HepG2 (cell line): ENCODE measurements around the gene CLMP. TPM values are rescaled to one million over a fixed set of nuclear protein-coding genes. Genes with fewer than 3 reads are reported as not detected.

Experiments used
- ATAC-seq: fragments of 200-7000 bp; cut with Tn5 transposase; 3 replicates; pipeline ENCODE4 v1.9.1; 2020; ENCODE audit warnings: mild to moderate bottlenecking, moderate library complexity
- BruUV-seq: library from RNA; stranded (reverse); fragments of 400-500 nt; replicated peaks from 2 replicates; lab custom pipeline; 2021; lab: Mats Ljungman, UMichigan
- CTCF ChIA-PET: fragments of 300-600 bp; formaldehyde crosslinking; extraction: SDS; loops from one replicate; lab custom pipeline; 2021; ENCODE audit warnings: low total read pairs, inconsistent platforms, low intra/inter-chr PET ratio; lab: Yijun Ruan, JAX
- POLR2A ChIA-PET: fragments of 350-600 bp; sonication (Branson Sonifier 250); formaldehyde crosslinking; loops from one replicate; lab custom pipeline; 2020; ENCODE audit warnings: antibody characterized with exemption, inconsistent platforms; lab: Yijun Ruan, JAX
- DNase-seq: peaks from one replicate; pipeline ENCODE4 v3.0.0-alpha.2; 2015; ENCODE audit warnings: low spot score
- FAIRE-seq: peaks from 3 replicates; lab custom pipeline; 2011; peaks lifted over from hg19 to GRCh38; lab: Jason Lieb, UNC
- H2AFZ ChIP-seq: one replicate; pipeline ENCODE4 v1.6.1; 2011; ENCODE audit warnings: low read length, inconsistent platforms
- H3K27ac ChIP-seq: fragments of 300-600 bp; 3 replicates; pipeline ENCODE4 v1.8.0; 2011; ENCODE audit warnings: mixed run types, mild to moderate bottlenecking, mixed read lengths, low read length, inconsistent platforms; ENCODE audit not compliant: insufficient read depth; ENCODE audit errors: extremely low read length
- H3K27me3 ChIP-seq, 2 experiments: fragments of 200-600 bp in 1 of 2; 2 replicates in 1 of 2; 3 replicates in 1 of 2; pipeline versions ENCODE4 v1.6.0 to v1.8.0; 2011; ENCODE audit warnings: low read length in 2 of 2, mild to moderate bottlenecking in 2 of 2, moderate library complexity in 2 of 2, inconsistent platforms in 1 of 2; ENCODE audit not compliant: insufficient read depth in 2 of 2, control insufficient read depth in 1 of 2
- H3K36me3 ChIP-seq, 2 experiments: fragments of 200-600 bp in 1 of 2; replicated peaks in 1 of 2; 2 replicates in 1 of 2; 3 replicates in 1 of 2; pipeline versions ENCODE4 v1.5.1 to v1.8.0; 2011; ENCODE audit warnings: low read length in 2 of 2, inconsistent platforms in 1 of 2; ENCODE audit not compliant: insufficient read depth in 2 of 2, control insufficient read depth in 1 of 2
- H3K4me1 ChIP-seq: 2 replicates; pipeline ENCODE4 v1.5.1; 2012; ENCODE audit warnings: low read length, inconsistent platforms; ENCODE audit not compliant: insufficient read depth
- H3K4me2 ChIP-seq: 2 replicates; pipeline ENCODE4 v1.6.0; 2011; ENCODE audit warnings: low read depth, low read length, inconsistent platforms
- H3K4me3 ChIP-seq, 3 experiments: fragments of 200-600 bp in 1 of 3; sonication (generic), shearing (Covaris generic) in 1 of 3; replicated peaks in 1 of 3; 2 replicates each; pipeline ENCODE4 v1.5.1; 2011 to 2016; ENCODE audit warnings: low read length in 3 of 3, inconsistent platforms in 2 of 3, low read depth in 2 of 3, mild to moderate bottlenecking in 2 of 3, control low read depth in 1 of 3, mixed read lengths in 1 of 3; ENCODE audit not compliant: insufficient read depth in 1 of 3
- H3K79me2 ChIP-seq: one replicate; pipeline ENCODE4 v1.6.1; 2011; ENCODE audit warnings: low read length, inconsistent platforms; ENCODE audit not compliant: insufficient read depth
- H3K9ac ChIP-seq: 2 replicates; pipeline ENCODE4 v1.6.0; 2011; ENCODE audit warnings: mild to moderate bottlenecking, low read depth, low read length, inconsistent platforms; ENCODE audit not compliant: insufficient read depth
- H3K9me3 ChIP-seq: 2 replicates; pipeline ENCODE4 v1.5.1; 2012; ENCODE audit warnings: mild to moderate bottlenecking, low read length
- H4K20me1 ChIP-seq: 2 replicates; pipeline ENCODE4 v1.6.0; 2011; ENCODE audit warnings: inconsistent platforms, mild to moderate bottlenecking, low read length, moderate library complexity; ENCODE audit not compliant: insufficient read depth
- BRCA1 ChIP-seq: sonication (generic); formaldehyde crosslinking; IDR thresholded peaks from 2 replicates; pipeline ENCODE4 v1.4.0; 2020; ENCODE audit warnings: missing genetic modification reagents
- CEBPB ChIP-seq: IDR thresholded peaks from 2 replicates; pipeline ENCODE4 v1.6.1; 2011; ENCODE audit warnings: low read depth, low read length, improper control_type of control experiment, borderline replicate concordance
- FOXC1 ChIP-seq: sonication (generic); formaldehyde crosslinking; IDR thresholded peaks from 2 replicates; pipeline ENCODE4 v1.8.0; 2022; ENCODE audit warnings: mild to moderate bottlenecking, missing genetic modification reagents, borderline replicate concordance
- ZBTB42 ChIP-seq: sonication (generic); formaldehyde crosslinking; IDR thresholded peaks from 2 replicates; pipeline ENCODE4 v1.5.0; 2020; ENCODE audit warnings: mild to moderate bottlenecking, missing genetic modification reagents
- ZMYM3 ChIP-seq: sonication (generic); formaldehyde crosslinking; IDR thresholded peaks from 2 replicates; pipeline ENCODE4 v1.5.1; 2020; ENCODE audit warnings: mild to moderate bottlenecking, missing genetic modification reagents
- ZNF121 ChIP-seq: sonication (generic); formaldehyde crosslinking; IDR thresholded peaks from 2 replicates; pipeline ENCODE4 v1.5.0; 2020; ENCODE audit warnings: mild to moderate bottlenecking, missing genetic modification reagents
- ZNF260 ChIP-seq: sonication (generic); formaldehyde crosslinking; IDR thresholded peaks from 2 replicates; pipeline ENCODE4 v1.4.0; 2020; ENCODE audit warnings: missing genetic modification reagents, low read depth, mild to moderate bottlenecking, borderline replicate concordance
- ZNF333 ChIP-seq: sonication (generic); formaldehyde crosslinking; IDR thresholded peaks from 2 replicates; pipeline ENCODE4 v1.4.0; 2020; ENCODE audit warnings: mild to moderate bottlenecking, missing genetic modification reagents, borderline replicate concordance
- ZNF446 ChIP-seq: sonication (generic); formaldehyde crosslinking; IDR thresholded peaks from 2 replicates; pipeline ENCODE4 v1.5.0; 2020; ENCODE audit warnings: mild to moderate bottlenecking, missing genetic modification reagents
- ZNF574 ChIP-seq: sonication (generic); formaldehyde crosslinking; IDR thresholded peaks from 2 replicates; pipeline ENCODE4 v1.4.0; 2020; ENCODE audit warnings: missing genetic modification reagents
- ZNF639 ChIP-seq: conservative IDR thresholded peaks from 2 replicates; pipeline ENCODE4 v1.6.1; 2018; ENCODE audit warnings: missing genetic modification reagents
- WGBS: methylation state at CpG from one replicate; pipeline ENCODE4 v1.1.6; 2017; ENCODE audit warnings: low lambda C conversion rate; 5-methylcytosine and 5-hydroxymethylcytosine counted together
- in situ Hi-C: cut with HindIII; loops from 2 replicates; pipeline ENCODE4 v1.10.0; 2017; ENCODE audit warnings: low pct_unique_long_range_greater_than_20kb; ENCODE audit not compliant: extremely low pct_ligation_motif_present
- intact Hi-C: fragments of 100-400 bp; cut with micrococcal nuclease; formaldehyde crosslinking; loops from one replicate; pipeline ENCODE4 v1.10.0; 2022; ENCODE audit not compliant: unreplicated experiment
- polyA plus RNA-seq, 8 experiments: library from polyadenylated mRNA; depleted of rRNA in 3 of 8; stranded (reverse) in 7 of 8; unstranded in 1 of 8; fragments of >200 nt; fragmentation: Illumina TruSeq in 4 of 8; extraction: Trizol in 4 of 8; gene quantifications; 2 replicates each; pipeline versions ENCODE4 v1.2.1 to v1.2.3, GENCODE V29; 2011 to 2016; ENCODE audit warnings: low read depth in 4 of 8, missing spikeins in 1 of 8, mixed read lengths in 1 of 8; ENCODE audit not compliant: insufficient read depth in 1 of 8
- total RNA-seq, 5 experiments: library from RNA; depleted of rRNA; stranded (reverse); fragments of >200 nt; fragmentation: Illumina TruSeq; extraction: Trizol; gene quantifications; 2 replicates each; pipeline ENCODE4 v1.2.3, GENCODE V29; 2016; ENCODE audit warnings: low read depth in 1 of 5
- TF ChIP-seq, protein P1 (sequence below): sonication (generic); formaldehyde crosslinking; IDR thresholded peaks from 2 replicates; pipeline ENCODE4 v1.4.0; 2020; ENCODE audit warnings: missing genetic modification reagents, borderline replicate concordance

CLMP gene
- total and polyA plus RNA-seq, 2 of the 13 experiments (the other 11 are each of a cell fraction or from before 2014, with no cell fraction given), result not detected

- H3K36me3 ChIP-seq, result no peaks in the 10 kb centered on the region
- no peak overlapping the region for H3K27ac ChIP-seq
- ATAC-seq, result no peak
- intact Hi-C loops (no loop called here), in situ Hi-C loops (no loop called here)
- ChIA-PET CTCF (no interaction called here), POLR2A (no interaction called here)
- no peak for DNase-seq
- H3K27me3 ChIP-seq, result peaks cover 1 to 15% of the 10 kb centered on the region in 2 experiments; a peak in 4 of 5 replicates
- no peaks in the 10 kb centered on the region for H4K20me1 ChIP-seq
- H2AFZ ChIP-seq, result no peak overlapping the region
- H3K4me2 ChIP-seq, result no peak overlapping the region
- no peak overlapping the region for H3K9ac ChIP-seq
- H3K9me3 ChIP-seq, result no peaks in the 10 kb centered on the region
- no peak overlapping the region for H3K4me3 ChIP-seq
- H3K79me2 ChIP-seq, result no peaks in the 10 kb centered on the region
- FAIRE-seq, result no peak
- no TSS peak for BruUV-seq
- 17% methylated on average over 3 of the region's 3 CpGs for WGBS
- TF ChIP-seq ZBTB42 (CRISPR knock-in tag) (no peak), FOXC1 (CRISPR knock-in tag) (no peak), ZNF574 (no peak), ZNF121 (CRISPR knock-in tag) (no peak), ZNF639 (no peak), CEBPB (no peak), BRCA1 (no peak), ZNF333 (CRISPR knock-in tag) (no peak), ZNF260 (CRISPR knock-in tag) (no peak), ZNF446 (CRISPR knock-in tag) (no peak), ZMYM3 (CRISPR knock-in tag) (no peak)
- TF ChIP-seq, protein P1, sequence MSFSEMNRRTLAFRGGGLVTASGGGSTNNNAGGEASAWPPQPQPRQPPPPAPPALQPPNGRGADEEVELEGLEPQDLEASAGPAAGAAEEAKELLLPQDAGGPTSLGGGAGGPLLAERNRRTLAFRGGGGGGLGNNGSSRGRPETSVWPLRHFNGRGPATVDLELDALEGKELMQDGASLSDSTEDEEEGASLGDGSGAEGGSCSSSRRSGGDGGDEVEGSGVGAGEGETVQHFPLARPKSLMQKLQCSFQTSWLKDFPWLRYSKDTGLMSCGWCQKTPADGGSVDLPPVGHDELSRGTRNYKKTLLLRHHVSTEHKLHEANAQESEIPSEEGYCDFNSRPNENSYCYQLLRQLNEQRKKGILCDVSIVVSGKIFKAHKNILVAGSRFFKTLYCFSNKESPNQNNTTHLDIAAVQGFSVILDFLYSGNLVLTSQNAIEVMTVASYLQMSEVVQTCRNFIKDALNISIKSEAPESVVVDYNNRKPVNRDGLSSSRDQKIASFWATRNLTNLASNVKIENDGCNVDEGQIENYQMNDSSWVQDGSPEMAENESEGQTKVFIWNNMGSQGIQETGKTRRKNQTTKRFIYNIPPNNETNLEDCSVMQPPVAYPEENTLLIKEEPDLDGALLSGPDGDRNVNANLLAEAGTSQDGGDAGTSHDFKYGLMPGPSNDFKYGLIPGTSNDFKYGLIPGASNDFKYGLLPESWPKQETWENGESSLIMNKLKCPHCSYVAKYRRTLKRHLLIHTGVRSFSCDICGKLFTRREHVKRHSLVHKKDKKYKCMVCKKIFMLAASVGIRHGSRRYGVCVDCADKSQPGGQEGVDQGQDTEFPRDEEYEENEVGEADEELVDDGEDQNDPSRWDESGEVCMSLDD (CRISPR knock-in tag), result no peak
- TF ChIP-seq, all 625 proteins: peak for 0
- no peaks in the 10 kb centered on the region for H3K4me1 ChIP-seq
Observed at GRCh38 chr11:123151366-123151765, 43.7 kb downstream of the CLMP start.
